Caco-2 (cell line): ENCODE data around the gene SYMPK. TPM values are rescaled to one million over a fixed set of nuclear protein-coding genes. Genes with fewer than 3 reads are reported as not detected.

Experiments
- BruUV-seq: library from RNA; stranded (reverse); fragments of 400-500 nt; replicated peaks from 2 replicates; lab custom pipeline; 2021; lab: Mats Ljungman, UMichigan
- CTCF ChIA-PET: fragments of 300-600 bp; sonication (Branson Sonifier 250); formaldehyde crosslinking; loops from one replicate; lab custom pipeline; 2022; ENCODE audit warnings: antibody characterized with exemption; lab: Charles Lee
- POLR2A ChIA-PET: fragments of 300-600 bp; sonication (Branson Sonifier 250); formaldehyde crosslinking; loops from one replicate; lab custom pipeline; 2022; ENCODE audit warnings: antibody characterized with exemption; lab: Charles Lee
- DNase-seq, 2 experiments: peaks; one replicate each; pipeline versions ENCODE4 v3.0.0 to v3.0.0-alpha.2; 2020 to 2022
- H3K27me3 ChIP-seq: replicated peaks from 2 replicates; pipeline ENCODE4 v1.6.0; 2011; ENCODE audit warnings: low read length; ENCODE audit not compliant: control insufficient read depth, insufficient read depth
- H3K36me3 ChIP-seq: 2 replicates; pipeline ENCODE4 v1.5.1; 2011; ENCODE audit warnings: low read length; ENCODE audit not compliant: control insufficient read depth, insufficient read depth
- H3K4me1 ChIP-seq: fragments of 250-450 bp; sonication (Bioruptor Pico); 2 replicates; pipeline ENCODE4 v1.5.1; 2020; ENCODE audit warnings: mild to moderate bottlenecking
- H3K4me3 ChIP-seq: 2 replicates; pipeline ENCODE4 v1.5.1; 2011; ENCODE audit warnings: low read depth, mild to moderate bottlenecking, control low read depth, low read length
- H3K9me3 ChIP-seq: fragments of 250-450 bp; sonication (Bioruptor Pico); 2 replicates; pipeline ENCODE4 v1.5.1; 2020; ENCODE audit warnings: mild to moderate bottlenecking, moderate library complexity
- H3K27ac Mint-ChIP-seq: one replicate; pipeline ENCODE4 v1.8.0; 2022; ENCODE audit warnings: mixed read lengths; ENCODE audit not compliant: unreplicated experiment
- H3K27me3 Mint-ChIP-seq: one replicate; pipeline ENCODE4 v1.8.0; 2022; ENCODE audit warnings: mixed read lengths; ENCODE audit not compliant: insufficient read depth, unreplicated experiment
- H3K36me3 Mint-ChIP-seq: one replicate; pipeline ENCODE4 v1.8.0; 2022; ENCODE audit warnings: mild to moderate bottlenecking, mixed read lengths; ENCODE audit not compliant: insufficient read depth, unreplicated experiment
- H3K4me1 Mint-ChIP-seq: one replicate; pipeline ENCODE4 v1.8.0; 2022; ENCODE audit warnings: low read depth, mixed read lengths; ENCODE audit not compliant: unreplicated experiment
- H3K4me3 Mint-ChIP-seq: one replicate; pipeline ENCODE4 v1.8.0; 2022; ENCODE audit warnings: mild to moderate bottlenecking, moderate library complexity, mixed read lengths; ENCODE audit not compliant: unreplicated experiment
- H3K9me3 Mint-ChIP-seq: one replicate; pipeline ENCODE4 v1.8.0; 2022; ENCODE audit warnings: mixed read lengths; ENCODE audit not compliant: unreplicated experiment
- intact Hi-C: fragments of 100-400 bp; cut with micrococcal nuclease; formaldehyde crosslinking; loops from one replicate; pipeline ENCODE4 v1.10.0; 2022; ENCODE audit not compliant: unreplicated experiment
- total RNA-seq: library from RNA; stranded (reverse); gene quantifications from 2 replicates; pipeline ENCODE4 v1.2.3, GENCODE V29; 2022
- TF ChIP-seq, protein P1 (sequence below), 2 experiments: fragments of 200-600 bp in 1 of 2; IDR thresholded peaks; 1 replicate in 1 of 2; 2 replicates in 1 of 2; pipeline versions ENCODE4 v1.5.1 to v1.8.0; 2011 to 2022; ENCODE audit warnings: antibody characterized with exemption in 1 of 2, control low read depth in 1 of 2, inconsistent platforms in 1 of 2, low read depth in 1 of 2, low read length in 1 of 2, mild to moderate bottlenecking in 1 of 2, moderate library complexity in 1 of 2; ENCODE audit not compliant: insufficient read depth in 1 of 2, severe bottlenecking in 1 of 2, unreplicated experiment in 1 of 2

The SYMPK gene
- total RNA-seq, 1 experiment from 2014 or later = 81.8 TPM

DNA sequence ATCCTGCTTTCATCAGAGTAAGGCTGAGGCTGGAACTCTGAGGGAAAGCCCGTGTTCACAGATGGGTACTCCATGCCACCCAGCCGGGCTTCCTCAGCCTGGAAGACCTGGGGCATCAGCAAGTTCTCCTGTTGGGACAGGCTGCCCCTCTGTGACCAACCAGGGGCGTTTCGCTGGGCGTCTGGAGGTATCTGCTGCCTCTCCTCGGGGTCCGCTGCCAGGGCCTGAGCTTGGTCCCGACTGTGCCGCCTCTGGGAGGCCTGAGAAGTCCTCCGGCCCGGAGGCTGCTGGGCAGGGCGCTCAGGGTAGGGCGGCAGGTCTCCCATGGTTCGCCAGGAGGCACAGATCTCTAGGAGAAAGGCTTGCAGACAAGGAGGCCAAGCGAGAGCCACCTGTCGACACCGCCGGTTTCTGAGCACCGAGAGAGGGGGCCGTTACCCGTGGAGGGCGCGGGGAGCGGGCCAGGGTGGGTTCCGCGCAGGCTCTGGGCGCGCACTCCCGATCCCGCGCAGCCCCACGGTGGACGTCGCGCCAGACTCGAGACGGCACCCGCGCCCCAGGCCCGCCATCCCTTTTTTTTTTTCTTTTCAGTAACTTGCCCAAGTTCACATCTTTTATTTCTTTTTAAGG is 48.0 kb downstream of the SYMPK start, which contains the start of gene RSPH6A:
Gene RSPH6A, minus strand, starts transcription at position 458 of the 630 bp plus-strand sequence. Its CDS starts 132 bp downstream, at position 326.
- no peaks in the 10 kb centered on the region for H3K27me3 ChIP-seq
- H3K4me1 Mint-ChIP-seq = peaks cover 14% of the 10 kb centered on the region
- CTCF ChIA-PET = interaction anchor here (1.0 to 2.6 kb wide), 2 partner anchors 11 to 16 kb away, joined by 4 to 11 read pairs; no protein-coding TSS in a partner anchor
- no peak within 1 kb of the TSS for H3K27ac Mint-ChIP-seq
- POLR2A ChIA-PET = no interaction called here
- peaks cover 46% of the 10 kb centered on the region for H3K36me3 Mint-ChIP-seq
- no peaks in the 10 kb centered on the region for H3K27me3 Mint-ChIP-seq
- no peaks in the 10 kb centered on the region for H3K9me3 Mint-ChIP-seq
- no TSS peak for BruUV-seq
- intact Hi-C loops = loop anchor here (10.0 kb wide), 1 partner anchor 200 kb away; no protein-coding TSS in a partner anchor
- TF ChIP-seq, protein P1, sequence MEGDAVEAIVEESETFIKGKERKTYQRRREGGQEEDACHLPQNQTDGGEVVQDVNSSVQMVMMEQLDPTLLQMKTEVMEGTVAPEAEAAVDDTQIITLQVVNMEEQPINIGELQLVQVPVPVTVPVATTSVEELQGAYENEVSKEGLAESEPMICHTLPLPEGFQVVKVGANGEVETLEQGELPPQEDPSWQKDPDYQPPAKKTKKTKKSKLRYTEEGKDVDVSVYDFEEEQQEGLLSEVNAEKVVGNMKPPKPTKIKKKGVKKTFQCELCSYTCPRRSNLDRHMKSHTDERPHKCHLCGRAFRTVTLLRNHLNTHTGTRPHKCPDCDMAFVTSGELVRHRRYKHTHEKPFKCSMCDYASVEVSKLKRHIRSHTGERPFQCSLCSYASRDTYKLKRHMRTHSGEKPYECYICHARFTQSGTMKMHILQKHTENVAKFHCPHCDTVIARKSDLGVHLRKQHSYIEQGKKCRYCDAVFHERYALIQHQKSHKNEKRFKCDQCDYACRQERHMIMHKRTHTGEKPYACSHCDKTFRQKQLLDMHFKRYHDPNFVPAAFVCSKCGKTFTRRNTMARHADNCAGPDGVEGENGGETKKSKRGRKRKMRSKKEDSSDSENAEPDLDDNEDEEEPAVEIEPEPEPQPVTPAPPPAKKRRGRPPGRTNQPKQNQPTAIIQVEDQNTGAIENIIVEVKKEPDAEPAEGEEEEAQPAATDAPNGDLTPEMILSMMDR (IDR thresholded peaks at IDR 0.05; ENCODE audit: insufficient read depth in 1 of 2, low read depth in 1 of 2, low read length in 1 of 2, severe bottlenecking in 1 of 2, unreplicated experiment in 1 of 2) = no peak
- H3K4me3 Mint-ChIP-seq = no peak within 1 kb of the TSS
- H3K4me1 ChIP-seq = peaks cover 6% of the 10 kb centered on the region; the same call in 1 of the 2 replicates
- DNase-seq = no peak
- H3K4me3 ChIP-seq = no peak within 1 kb of the TSS
- H3K9me3 ChIP-seq = no peaks in the 10 kb centered on the region
- no peaks in the 10 kb centered on the region; the same call in 1 of the 2 replicates for H3K36me3 ChIP-seq

DNA sequence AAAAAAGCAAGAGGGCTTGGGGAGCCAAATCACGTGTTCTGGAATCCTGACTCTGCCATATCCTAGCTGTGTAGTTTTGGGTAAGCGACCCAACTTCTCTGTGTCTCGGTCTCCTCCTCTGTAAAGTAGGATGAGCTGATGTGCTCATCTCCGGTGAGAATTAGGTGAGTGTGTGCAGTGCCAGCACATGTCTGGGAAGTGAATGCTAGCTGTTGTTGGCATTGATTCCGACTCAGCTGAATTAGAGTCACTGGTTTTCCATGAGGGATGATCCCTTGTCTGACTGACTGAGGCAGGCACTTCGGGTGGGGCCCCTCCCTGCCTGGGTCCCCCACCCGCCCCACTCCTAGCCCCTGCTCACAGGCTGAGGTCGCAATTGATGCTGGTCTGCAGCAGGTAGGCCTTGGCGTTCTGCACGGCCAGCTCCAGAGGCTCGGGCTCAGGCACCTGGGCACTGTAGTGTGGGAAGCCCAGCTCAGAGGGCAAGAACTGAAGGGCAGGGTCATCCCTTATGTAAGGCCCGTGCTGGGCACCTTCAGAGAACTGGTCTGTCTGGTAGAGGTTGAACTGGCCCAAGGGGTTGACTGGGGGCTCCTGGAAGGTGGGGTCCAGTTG is 48.7 kb downstream of the SYMPK start:
- no TSS peak for BruUV-seq
- H3K36me3 ChIP-seq = no peaks in the 10 kb centered on the region; the same call in 1 of the 2 replicates
- no peak overlapping the region for H3K4me3 Mint-ChIP-seq
- no peak overlapping the region for H3K4me3 ChIP-seq
- H3K9me3 Mint-ChIP-seq = no peaks in the 10 kb centered on the region
- no peak overlapping the region for H3K27ac Mint-ChIP-seq
- no peaks in the 10 kb centered on the region for H3K9me3 ChIP-seq
- POLR2A ChIA-PET = no interaction called here
- DNase-seq = no peak
- H3K36me3 Mint-ChIP-seq = peaks cover 45% of the 10 kb centered on the region
- H3K4me1 ChIP-seq = peaks cover 6% of the 10 kb centered on the region; the same call in 1 of the 2 replicates
- TF ChIP-seq, protein P1 (IDR thresholded peaks at IDR 0.05; ENCODE audit: insufficient read depth in 1 of 2, low read depth in 1 of 2, low read length in 1 of 2, severe bottlenecking in 1 of 2, unreplicated experiment in 1 of 2) = no peak
- H3K27me3 ChIP-seq = no peaks in the 10 kb centered on the region
- peaks cover 10% of the 10 kb centered on the region for H3K4me1 Mint-ChIP-seq
- intact Hi-C loops = loop anchor here (10.0 kb wide), 1 partner anchor 201 kb away; no protein-coding TSS in a partner anchor
- H3K27me3 Mint-ChIP-seq = no peaks in the 10 kb centered on the region
- CTCF ChIA-PET = interaction anchor here (0.9 to 2.6 kb wide), 3 partner anchors 10 to 29 kb away, joined by 3 to 11 read pairs (median 4); no protein-coding TSS in a partner anchor

DNA sequence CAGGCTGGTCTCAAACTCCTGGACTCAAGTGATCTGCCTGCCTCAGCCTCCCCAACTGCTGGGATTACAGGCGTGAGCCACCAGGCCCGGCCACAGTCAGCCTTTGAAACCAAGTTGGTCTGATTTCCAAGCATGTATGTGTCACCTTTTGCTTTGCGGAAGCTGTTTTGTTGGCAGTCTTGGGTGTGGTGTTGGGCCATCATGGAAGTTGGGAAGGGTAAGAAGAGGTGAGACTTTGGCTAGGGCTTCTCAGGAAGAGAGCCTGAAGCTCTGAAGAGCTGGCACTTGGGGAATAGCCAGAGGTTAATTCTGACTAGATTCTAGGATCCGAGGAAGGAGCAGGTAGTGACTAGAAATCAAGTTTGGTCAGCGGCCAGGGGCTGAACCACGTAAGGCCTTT is 50.6 kb downstream of the SYMPK start:
- Mint-ChIP-seq H3K27me3 (no peaks in the 10 kb centered on the region), H3K9me3 (no peaks in the 10 kb centered on the region), H3K27ac (no peak overlapping the region), H3K4me3 (no peak overlapping the region), H3K4me1 (peaks cover under 1% of the 10 kb centered on the region), H3K36me3 (peaks cover 29% of the 10 kb centered on the region)
- H3K27me3 ChIP-seq = no peaks in the 10 kb centered on the region
- ChIA-PET POLR2A (no interaction called here), CTCF (interaction anchor here (1.2 to 2.6 kb wide), 2 partner anchors 13 to 51 kb away, joined by 3 to 11 read pairs; partner anchors contain the start of gene SYMPK)
- H3K9me3 ChIP-seq = no peaks in the 10 kb centered on the region
- intact Hi-C loops = loop anchor here (10.0 kb wide), 1 partner anchor 203 kb away; no protein-coding TSS in a partner anchor
- TF ChIP-seq, protein P1 (IDR thresholded peaks at IDR 0.05; ENCODE audit: insufficient read depth in 1 of 2, low read depth in 1 of 2, low read length in 1 of 2, severe bottlenecking in 1 of 2, unreplicated experiment in 1 of 2) = no peak
- no peak for DNase-seq
- H3K4me1 ChIP-seq = no peaks in the 10 kb centered on the region
- H3K4me3 ChIP-seq = no peak overlapping the region
- BruUV-seq = no TSS peak
- no peaks in the 10 kb centered on the region; the same call in 1 of the 2 replicates for H3K36me3 ChIP-seq
